OCI-LY1 (cell line): ENCODE measurements around the gene MRPL28.
A peak's percentile ranks its signal among the peaks of the same experiment; 100 is the strongest.
"Not testable (repeated sequence)": the region's sequence is repeated elsewhere in the genome, so short reads cannot be mapped to it uniquely, and the experiment has no call there.

Source experiments
- H2AFZ ChIP-seq: fragments of 200-600 bp; sonication (generic), shearing (Covaris generic); 2 replicates; pipeline ENCODE4 v1.6.0; 2014; ENCODE audit warnings: antibody characterized with exemption, mild to moderate bottlenecking, low read length
- H3F3A ChIP-seq: fragments of 200-600 bp; sonication (generic), shearing (Covaris generic); 2 replicates; pipeline ENCODE4 v1.6.0; 2014; ENCODE audit warnings: mild to moderate bottlenecking, antibody characterized with exemption, low read length, moderate library complexity; ENCODE audit not compliant: insufficient read depth
- H3K27ac ChIP-seq: fragments of 200-600 bp; sonication (generic); 2 replicates; pipeline ENCODE4 v1.5.1; 2014; ENCODE audit warnings: low read length, mixed run types, mild to moderate bottlenecking, low read depth; ENCODE audit not compliant: poor library complexity, severe bottlenecking
- H3K27me3 ChIP-seq: fragments of 200-600 bp; sonication (generic); 2 replicates; pipeline ENCODE4 v1.6.0; 2014; ENCODE audit warnings: antibody characterized with exemption, mild to moderate bottlenecking, low read length, moderate library complexity; ENCODE audit not compliant: insufficient read depth
- H3K36me3 ChIP-seq: fragments of 200-600 bp; sonication (generic); 2 replicates; pipeline ENCODE4 v1.6.1; 2014; ENCODE audit warnings: mild to moderate bottlenecking, antibody characterized with exemption, low read length, moderate library complexity, mixed read lengths; ENCODE audit not compliant: insufficient read depth
- H3K4me1 ChIP-seq: fragments of 200-600 bp; sonication (generic); 2 replicates; pipeline ENCODE4 v1.5.1; 2014; ENCODE audit warnings: mild to moderate bottlenecking, low read length, moderate library complexity; ENCODE audit not compliant: insufficient read depth, severe bottlenecking
- H3K4me2 ChIP-seq: fragments of 200-600 bp; sonication (generic), shearing (Covaris generic); 2 replicates; pipeline ENCODE4 v1.6.1; 2014; ENCODE audit warnings: low read length
- H3K4me3 ChIP-seq: fragments of 200-600 bp; sonication (generic); 2 replicates; pipeline ENCODE4 v1.5.1; 2014; ENCODE audit warnings: low read length, low read depth, mild to moderate bottlenecking, mixed read lengths; ENCODE audit not compliant: poor library complexity, severe bottlenecking
- H3K79me2 ChIP-seq: fragments of 200-600 bp; shearing (Covaris generic); 2 replicates; pipeline ENCODE4 v1.6.1; 2016; ENCODE audit warnings: mixed run types, low read length, mixed read lengths; ENCODE audit not compliant: insufficient read depth
- H3K9ac ChIP-seq: fragments of 200-600 bp; sonication (generic), shearing (Covaris generic); 2 replicates; pipeline ENCODE4 v1.6.1; 2014; ENCODE audit warnings: mild to moderate bottlenecking, low read length, mixed read lengths
- H3K9me2 ChIP-seq: fragments of 200-600 bp; sonication (generic), shearing (Covaris generic); 2 replicates; pipeline ENCODE4 v1.6.1; 2014; ENCODE audit warnings: low read depth, mild to moderate bottlenecking, low read length, mixed read lengths
- H3K9me3 ChIP-seq: fragments of 200-600 bp; shearing (Covaris generic); 2 replicates; pipeline ENCODE4 v1.6.1; 2014; ENCODE audit warnings: low read length, mixed read lengths
- H4K20me1 ChIP-seq: fragments of 200-600 bp; sonication (generic), shearing (Covaris generic); 2 replicates; pipeline ENCODE4 v1.6.0; 2016; ENCODE audit warnings: mild to moderate bottlenecking, low read length; ENCODE audit not compliant: insufficient read depth
- CTCF ChIP-seq: fragments of 200-600 bp; sonication (generic), shearing (Covaris generic); IDR thresholded peaks from 2 replicates; pipeline ENCODE4 v1.5.1; 2017; ENCODE audit warnings: mild to moderate bottlenecking, antibody characterized with exemption, low read length, moderate library complexity, mixed read lengths
- EZH2 ChIP-seq: fragments of 200-600 bp; sonication (generic), shearing (Covaris generic); IDR thresholded peaks from 2 replicates; pipeline ENCODE4 v1.8.0; 2017; ENCODE audit warnings: borderline replicate concordance, mixed run types, mild to moderate bottlenecking, antibody characterized with exemption, low read length, moderate library complexity, mixed read lengths

Gene MRPL28

GRCh38 chr16:392450-393030 is 22.2 kb upstream of the MRPL28 start:
- TF ChIP-seq EZH2 (no peak), CTCF (peak; percentile 32; the same call in 1 of the 2 replicates)
- H3K4me2 ChIP-seq = no peak overlapping the region

GRCh38 chr16:391885-392335 is 21.6 kb upstream of the MRPL28 start:
- Histone ChIP-seq H3K9me2 (no peaks in the 10 kb centered on the region), H3K27ac (no peak overlapping the region), H3K4me1 (no peaks in the 10 kb centered on the region), H3K36me3 (no peaks in the 10 kb centered on the region), H3F3A (0 out of 2 replicates have a peak, but pooled peaks cover 9% of the 10 kb centered on the region), H4K20me1 (no peaks in the 10 kb centered on the region), H3K79me2 (no peaks in the 10 kb centered on the region), H3K9ac (no peak overlapping the region), H3K4me2 (no peak overlapping the region), H2AFZ (no peak overlapping the region), H3K4me3 (no peak overlapping the region), H3K27me3 (no peaks in the 10 kb centered on the region), H3K9me3 (no peaks in the 10 kb centered on the region)
- peak; percentile 96 for TF ChIP-seq CTCF
- no peak for TF ChIP-seq EZH2

More at GRCh38 chr16:392450-393030, 22.2 kb upstream of the MRPL28 start:
- H3K9me2 ChIP-seq = no peaks in the 10 kb centered on the region
- H3K79me2 ChIP-seq = no peaks in the 10 kb centered on the region
- H3K9me3 ChIP-seq = no peaks in the 10 kb centered on the region
- H3K4me1 ChIP-seq = no peaks in the 10 kb centered on the region
- 0 out of 2 replicates have a peak, but pooled peaks cover 9% of the 10 kb centered on the region for H3F3A ChIP-seq
- H2AFZ ChIP-seq = no peak overlapping the region
- H3K4me3 ChIP-seq = no peak overlapping the region
- H3K27me3 ChIP-seq = no peaks in the 10 kb centered on the region
- H3K36me3 ChIP-seq = no peaks in the 10 kb centered on the region
- no peaks in the 10 kb centered on the region for H4K20me1 ChIP-seq
- H3K9ac ChIP-seq = no peak overlapping the region
- no peak overlapping the region for H3K27ac ChIP-seq

- Histone ChIP-seq H2AFZ (no peak overlapping the region), H3K4me3 (no peak overlapping the region), H3K79me2 (no peaks in the 10 kb centered on the region), H4K20me1 (no peaks in the 10 kb centered on the region), H3K27ac (no peak overlapping the region), H3K9me2 (no peaks in the 10 kb centered on the region), H3K4me1 (peaks cover 13% of the 10 kb centered on the region), H3K4me2 (no peak overlapping the region), H3K36me3 (no peaks in the 10 kb centered on the region; the same call in 1 of the 2 replicates), H3F3A (no peaks in the 10 kb centered on the region), H3K27me3 (no peaks in the 10 kb centered on the region), H3K9me3 (no peaks in the 10 kb centered on the region), H3K9ac (no peak overlapping the region)
- TF ChIP-seq EZH2 (no peak), CTCF (no peak)
These were observed 19.0 kb upstream of the MRPL28 start for GRCh38 chr16:389352-389751.

GRCh38 chr16:387761-388666 is 17.7 kb upstream of the MRPL28 start:
- H3K79me2 ChIP-seq, H3K27me3 ChIP-seq, H3K9ac ChIP-seq, H3K9me2 ChIP-seq, H3F3A ChIP-seq, H3K27ac ChIP-seq, H3K36me3 ChIP-seq, H3K4me3 ChIP-seq, H3K4me2 ChIP-seq, H4K20me1 ChIP-seq, H3K9me3 ChIP-seq, H2AFZ ChIP-seq: not testable (repeated sequence)
- H3K4me1 ChIP-seq = peaks cover 26% of the 10 kb centered on the region
